HL-60/S4 (cell line): Measurements from ENCODE around the gene CCDC187.

ENCODE experiments used
- in situ Hi-C: fragments of 300-500 bp; cut with MboI; formaldehyde crosslinking; loops from 2 replicates; pipeline ENCODE4 v1.14.3; 2022; ENCODE audit warnings: low sequenced_read_pairs

Gene CCDC187

DNA sequence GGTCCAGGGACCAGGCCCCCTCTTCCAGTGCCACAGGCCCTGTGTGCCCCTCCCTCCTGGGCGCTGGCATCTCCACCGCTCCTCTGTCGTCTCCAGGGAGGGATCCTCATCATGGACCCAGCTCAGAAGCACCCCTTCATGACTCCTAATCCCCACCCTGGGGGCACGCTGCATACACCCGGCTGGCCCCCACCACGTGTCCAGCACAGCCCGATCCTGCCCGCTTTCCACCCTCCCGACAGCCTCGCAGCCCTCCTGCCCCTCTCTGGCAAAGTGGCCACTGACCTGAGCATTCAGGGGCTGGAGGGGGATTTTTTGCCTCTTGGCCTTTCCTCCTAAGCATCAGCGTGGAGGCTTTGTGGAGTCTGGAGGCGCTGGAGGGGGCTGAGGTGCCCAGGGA is 1.4 kb downstream of the CCDC187 start:
- in situ Hi-C loops = no loop called here

DNA sequence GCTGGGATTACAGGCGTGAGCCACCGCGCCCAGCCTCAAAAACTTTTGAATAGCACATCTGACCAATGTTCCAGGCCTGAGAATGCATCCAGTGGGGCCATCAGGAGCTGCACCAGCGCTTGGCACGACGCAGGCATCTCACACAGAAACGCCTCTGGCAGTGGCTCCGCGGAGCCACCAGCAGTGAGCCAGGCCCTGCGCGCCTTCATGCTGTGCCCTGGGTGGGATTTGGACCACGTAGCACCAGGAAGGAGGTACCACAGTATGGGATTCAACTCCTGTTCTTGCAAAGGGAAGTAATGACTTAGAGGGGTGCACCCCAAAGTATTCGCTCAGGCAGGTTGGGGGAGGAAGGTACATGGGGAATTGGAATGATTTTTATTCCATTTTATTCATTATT is 3.0 kb downstream of the CCDC187 start:
- in situ Hi-C loops = no loop called here

DNA sequence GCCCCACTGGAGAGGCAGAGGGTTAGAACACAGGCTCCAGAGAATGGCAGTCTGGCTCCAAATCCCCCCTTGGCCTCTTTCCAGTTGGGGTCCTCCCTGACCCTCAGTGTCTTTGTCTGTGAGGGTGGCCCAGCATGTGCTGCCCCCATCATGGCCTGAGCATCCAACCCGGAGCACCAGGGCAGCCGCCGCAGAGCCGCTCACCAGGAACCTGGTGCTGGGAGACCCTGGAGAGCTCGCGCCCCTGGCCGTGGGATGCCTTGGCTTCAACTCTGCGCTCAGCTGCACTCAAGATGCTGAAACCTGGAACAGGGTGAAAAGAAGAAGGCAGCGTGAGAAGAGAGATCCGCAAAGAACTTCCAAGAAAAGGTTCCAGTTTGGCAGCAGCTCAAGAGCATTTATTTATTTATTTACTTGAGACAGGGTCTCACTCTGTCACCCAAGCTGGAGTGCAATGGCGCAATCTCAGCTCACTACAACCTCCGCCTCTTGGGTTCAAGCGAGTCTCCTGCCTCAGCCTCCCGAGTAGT is 3.8 kb downstream of the CCDC187 start:
- in situ Hi-C loops = no loop called here

DNA sequence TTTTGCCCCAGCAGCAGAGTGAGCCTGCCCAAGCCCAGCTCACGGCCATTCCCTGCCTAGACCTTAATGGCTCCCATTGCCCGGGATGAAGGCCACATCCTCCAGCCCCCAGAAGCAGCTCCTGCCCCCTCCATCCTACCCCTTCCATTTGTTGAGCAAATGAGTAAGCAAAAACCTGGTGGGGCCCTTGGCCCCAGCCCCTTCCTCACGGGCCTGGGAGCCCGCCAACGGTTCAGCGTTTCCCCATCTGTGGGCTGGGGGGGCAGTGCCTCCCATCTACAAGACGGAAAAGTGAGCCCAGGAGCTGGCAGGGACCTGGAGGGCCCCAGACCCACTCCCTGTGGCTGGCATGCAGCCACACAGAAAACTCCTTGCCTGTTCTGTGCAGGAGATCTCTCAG is 4.4 kb downstream of the CCDC187 start:
- in situ Hi-C loops = no loop called here

DNA sequence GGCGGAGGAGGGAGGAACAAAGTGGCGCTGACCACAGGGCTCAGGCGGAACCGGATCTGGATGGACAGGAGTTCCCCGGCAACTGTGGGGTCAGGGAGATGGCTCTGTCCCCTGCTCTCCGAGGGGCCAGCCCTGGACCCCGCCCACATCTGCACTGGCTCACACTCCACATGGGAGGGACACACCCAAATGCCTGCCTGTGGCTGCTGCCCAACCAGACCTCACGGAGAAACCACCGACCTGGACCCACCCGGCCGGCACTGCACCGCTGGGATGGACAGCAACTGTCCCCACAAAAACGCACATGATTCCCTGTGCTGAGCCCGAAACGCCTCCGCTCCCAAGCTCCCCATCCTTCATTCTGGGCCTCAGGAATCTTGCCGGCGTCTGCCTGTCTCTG is 4.8 kb downstream of the CCDC187 start:
- in situ Hi-C loops = no loop called here

DNA sequence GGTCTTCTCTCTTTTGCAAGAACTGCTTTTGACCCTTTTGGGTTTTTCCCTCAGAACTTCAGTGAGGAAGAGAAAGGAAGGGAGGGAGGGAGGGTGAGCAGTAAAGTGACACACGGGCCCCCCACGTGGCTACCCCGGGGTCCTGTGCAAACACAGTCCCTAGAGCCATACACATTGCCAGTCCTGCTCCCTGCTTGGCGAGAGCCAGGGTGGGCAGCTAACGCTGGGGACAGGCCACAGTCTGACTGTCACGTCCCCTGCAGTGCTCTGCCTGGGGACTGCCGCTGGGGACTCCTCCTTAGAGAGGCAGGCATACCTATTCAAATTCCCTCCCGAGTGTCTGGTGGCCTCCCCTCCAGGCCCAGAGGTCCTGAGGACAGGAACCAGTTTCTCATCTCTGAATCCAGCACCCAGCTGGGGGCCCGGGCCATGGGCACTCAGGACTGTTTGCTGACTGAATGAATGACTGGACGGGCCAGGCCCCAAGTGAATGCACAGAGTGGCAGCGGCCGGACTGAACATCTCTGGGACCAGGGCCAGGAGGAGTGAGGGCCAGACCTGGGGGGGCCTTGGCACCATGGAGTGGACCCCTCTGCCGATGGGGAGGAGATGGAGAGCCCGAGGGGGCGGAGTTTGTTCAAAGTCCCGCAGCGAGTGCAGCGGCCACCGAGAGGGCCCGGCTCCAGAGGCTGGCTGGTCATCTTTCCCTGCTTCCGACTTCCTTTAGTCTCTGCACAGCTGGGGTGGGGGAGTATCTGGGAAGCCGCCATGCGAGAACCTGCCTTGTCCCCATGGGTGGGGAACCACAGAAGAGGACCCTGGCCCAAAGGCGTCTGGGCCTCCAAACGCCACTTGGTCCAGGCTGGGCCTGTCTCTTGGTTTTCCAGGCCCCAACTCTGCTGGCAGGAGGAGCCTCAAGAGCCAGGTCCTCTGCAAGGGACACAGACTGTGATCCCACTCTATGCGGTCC is 5.8 kb downstream of the CCDC187 start:
- in situ Hi-C loops = no loop called here

DNA sequence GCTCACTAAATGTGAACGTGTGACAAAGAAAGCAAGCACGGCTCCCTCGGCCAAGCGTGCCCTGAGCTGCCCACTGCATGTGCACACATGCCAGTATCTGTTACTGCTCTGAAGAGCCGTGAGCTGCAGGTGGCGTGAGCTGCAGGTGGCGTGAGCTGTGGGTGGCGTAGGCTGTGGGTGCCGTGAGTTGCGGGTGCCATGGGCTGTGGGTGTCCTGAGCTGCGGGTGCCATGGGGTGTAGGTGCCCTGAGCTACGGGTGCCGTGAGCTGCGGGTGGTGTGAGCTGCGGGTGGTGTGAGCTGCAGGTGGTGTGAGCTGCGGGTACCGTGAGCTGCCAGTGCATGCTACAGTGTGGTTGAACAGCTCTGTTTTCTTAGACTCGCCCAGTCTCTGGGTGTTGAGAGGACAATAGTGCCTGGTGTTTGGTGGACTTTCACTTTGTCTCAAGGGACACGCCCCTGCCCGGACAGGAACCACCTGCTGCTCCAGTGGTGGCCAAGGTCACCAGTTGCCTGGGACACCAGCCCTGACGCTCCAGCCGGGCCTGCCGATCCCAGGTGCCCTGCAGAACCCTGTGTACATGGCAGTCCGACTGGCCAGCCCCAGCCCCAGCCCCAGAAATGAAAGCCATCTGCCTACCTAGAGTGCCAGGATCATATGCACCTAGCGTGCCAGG is 6.7 kb downstream of the CCDC187 start:
- in situ Hi-C loops = no loop called here

DNA sequence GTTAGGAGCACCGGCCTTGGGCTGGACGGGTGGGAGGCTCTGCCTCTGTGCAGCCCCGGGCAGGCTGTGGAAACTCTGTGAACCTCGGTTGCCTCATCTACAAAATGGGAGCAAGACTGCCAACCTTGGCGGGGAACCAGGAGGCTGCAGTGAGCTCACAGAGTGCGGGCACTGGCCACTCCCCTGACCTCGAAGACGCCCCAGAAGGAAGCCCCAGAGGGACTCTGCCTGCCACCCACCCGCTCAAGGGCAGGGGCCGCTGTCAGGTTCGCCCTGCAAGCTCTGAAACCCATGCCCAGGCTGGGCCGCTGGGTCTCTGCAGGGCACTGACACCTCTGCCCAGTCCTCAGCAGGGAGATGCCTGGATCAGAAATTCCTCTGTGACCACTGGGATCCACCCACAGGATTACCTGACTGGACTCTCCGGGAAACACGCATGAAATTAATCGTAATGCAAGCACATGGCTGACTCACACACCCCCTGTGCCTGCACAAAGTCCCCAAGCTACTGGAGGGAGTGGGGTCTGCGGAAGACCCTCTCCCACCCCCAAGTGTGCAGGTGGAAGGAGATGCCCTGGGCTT is 7.4 kb downstream of the CCDC187 start:
- in situ Hi-C loops = no loop called here

DNA sequence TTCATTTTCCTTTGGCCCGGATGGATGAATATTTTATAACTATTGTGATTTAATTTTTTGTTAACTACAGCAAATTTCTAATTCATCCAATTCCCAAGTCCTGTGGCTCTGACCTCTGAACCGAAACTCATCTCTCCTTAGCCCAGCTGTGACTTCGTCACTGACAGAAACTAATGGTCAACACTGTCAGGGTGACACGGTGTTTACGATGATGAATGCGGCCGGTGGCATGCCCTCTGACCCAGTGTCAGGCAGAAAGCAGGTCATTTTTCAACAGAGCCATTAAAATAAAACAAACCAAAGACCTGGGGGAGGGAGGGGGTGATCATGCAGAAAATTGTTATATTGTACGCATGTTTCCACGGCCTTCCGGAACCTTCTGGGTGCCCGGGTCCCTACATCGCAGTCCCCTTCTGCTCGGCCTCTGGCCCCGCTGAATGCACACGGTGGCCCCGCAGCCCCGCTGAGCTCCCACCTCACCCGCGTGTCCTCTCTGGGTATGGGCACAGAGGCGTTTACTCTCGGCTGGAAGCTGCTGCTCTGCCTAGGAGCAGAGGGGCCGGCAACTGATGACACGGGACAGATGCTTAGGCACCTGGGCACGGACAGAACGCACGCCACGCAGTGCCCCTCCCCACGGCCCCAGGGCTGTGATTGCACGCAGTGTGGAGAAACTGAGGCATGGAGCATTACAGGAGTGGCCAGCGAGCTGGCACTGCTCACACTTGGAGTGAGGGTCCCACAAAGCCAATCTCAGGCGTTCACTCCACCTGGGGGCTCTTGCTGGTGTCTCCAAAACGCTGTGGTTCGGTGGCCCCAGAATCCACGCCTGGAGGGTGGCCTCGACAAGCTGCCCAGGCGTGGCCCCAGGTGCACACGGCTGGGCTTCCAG is 8.1 kb downstream of the CCDC187 start:
- in situ Hi-C loops = no loop called here

DNA sequence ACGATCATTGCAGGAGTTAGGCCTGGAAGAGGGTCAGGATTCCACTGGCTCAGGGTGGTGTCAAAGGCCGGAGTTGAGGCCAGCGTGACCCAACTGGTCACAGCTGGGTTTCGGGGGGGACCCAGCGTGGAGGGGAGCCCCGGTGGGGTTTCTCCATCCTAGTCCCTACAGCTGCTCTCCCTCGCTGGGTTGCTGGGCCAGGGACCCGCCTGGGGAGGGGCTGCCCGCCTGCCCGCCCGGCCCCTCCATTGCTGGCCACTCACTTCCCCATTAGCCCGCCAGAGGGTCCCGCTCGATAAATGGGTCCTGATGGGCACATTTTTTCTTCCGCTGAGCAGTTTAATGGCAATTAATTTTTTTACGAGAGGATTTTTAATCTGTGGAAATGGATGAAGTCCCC is 8.8 kb downstream of the CCDC187 start:
- in situ Hi-C loops = no loop called here

DNA sequence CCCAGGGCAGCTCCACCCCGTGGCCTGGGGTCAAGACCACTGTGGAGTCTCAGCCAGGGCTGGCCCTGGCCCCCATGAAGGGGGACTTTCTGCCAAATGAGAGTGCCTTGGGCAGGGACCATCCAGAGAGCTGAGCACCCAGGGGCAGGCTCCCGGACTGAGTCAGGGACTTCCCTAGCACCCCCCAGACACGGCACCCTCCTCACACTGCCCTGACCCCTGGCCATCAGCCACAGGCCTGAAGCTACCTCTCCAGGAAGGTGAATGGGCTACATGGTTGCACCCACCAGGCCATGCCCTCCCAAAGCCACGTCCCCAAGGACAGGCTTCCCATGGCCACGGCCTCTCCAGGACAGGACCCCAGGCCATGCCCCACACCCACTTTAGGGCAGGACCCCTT is 9.5 kb downstream of the CCDC187 start:
- in situ Hi-C loops = no loop called here

DNA sequence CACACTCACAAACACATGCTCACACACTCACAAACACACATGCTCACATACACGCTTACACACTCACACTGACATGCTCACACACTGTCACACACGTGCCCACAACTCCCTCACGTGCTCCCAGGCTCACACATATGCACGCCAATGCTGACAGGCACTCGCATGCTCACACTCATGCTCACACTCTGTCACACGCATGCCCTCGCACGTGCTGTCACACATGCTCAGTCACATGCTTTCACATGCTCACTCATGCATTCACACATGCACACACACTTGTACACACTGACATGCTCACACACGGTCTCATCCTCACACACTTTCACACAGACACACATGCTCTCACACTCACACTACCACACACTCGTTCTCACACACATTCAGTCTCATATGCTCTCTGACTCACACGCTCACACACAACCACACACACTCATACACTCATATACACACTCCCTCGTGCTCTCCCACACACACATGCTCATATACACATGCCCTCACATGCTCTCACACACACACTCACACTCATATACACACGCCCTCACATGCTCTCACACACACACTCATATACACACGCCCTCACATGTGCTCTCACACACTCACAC is 10.3 kb downstream of the CCDC187 start:
- in situ Hi-C loops = no loop called here

DNA sequence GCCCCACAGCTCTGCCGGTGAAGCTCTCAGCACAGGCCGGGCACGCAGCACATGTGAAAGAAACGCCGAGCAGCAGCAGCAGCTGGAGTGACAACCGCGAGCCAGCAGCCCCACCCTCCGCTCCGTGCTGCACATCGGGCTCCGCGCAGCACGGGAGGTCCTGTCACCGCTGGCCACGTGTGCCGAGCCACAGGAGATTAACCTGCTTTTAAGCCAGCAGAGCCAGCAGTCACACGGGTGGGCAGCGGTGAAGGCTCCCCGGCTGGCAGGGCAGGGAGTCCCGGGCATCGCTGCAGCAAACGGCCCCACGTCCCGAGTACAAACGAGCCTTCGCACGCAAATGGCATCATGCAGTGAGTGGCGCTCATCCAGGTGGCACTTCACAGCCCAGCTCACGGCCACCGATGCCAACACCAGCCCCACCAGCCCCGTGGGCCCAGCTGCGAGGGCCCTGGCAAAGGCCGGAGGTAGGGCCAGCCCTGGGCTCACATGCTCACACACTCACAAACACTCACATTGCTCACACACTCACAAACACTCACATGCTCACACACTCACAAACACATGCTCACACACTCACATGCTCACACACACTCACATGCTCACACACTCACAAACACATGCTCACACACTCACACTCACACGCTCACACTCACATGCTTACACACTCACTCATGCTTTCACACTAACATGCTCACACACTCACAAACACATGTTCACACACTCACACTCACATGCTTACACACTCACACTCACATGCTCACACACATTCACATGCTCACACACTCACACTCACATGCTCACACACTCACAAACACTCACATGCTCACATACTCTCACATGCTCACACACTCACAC is 11.1 kb downstream of the CCDC187 start:
- in situ Hi-C loops = no loop called here

DNA sequence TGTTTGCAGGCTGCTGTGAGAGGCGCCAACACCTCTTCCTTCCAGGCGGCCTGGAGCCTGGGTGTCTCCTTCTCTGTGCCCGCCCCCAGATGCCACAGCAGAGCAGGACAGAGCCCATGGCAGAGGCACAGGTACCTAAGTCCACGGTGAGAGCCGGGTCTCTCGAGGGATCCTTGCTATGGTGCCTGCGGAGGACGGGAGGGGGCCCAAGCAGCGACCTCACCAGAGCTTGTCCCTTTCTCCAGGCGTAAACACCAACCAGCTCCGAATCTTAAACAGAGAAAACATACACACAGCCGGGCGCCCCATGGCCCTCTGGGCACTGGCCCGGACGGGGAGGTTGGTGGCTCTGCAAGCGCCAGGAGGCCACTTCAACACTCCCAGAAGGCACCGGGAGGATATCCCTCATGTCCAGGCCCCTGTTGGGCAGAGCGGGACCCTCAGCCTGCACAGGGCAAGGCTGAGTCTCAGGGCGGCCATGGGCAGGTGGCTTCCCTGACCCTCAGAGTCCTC is 11.8 kb downstream of the CCDC187 start:
- in situ Hi-C loops = no loop called here

DNA sequence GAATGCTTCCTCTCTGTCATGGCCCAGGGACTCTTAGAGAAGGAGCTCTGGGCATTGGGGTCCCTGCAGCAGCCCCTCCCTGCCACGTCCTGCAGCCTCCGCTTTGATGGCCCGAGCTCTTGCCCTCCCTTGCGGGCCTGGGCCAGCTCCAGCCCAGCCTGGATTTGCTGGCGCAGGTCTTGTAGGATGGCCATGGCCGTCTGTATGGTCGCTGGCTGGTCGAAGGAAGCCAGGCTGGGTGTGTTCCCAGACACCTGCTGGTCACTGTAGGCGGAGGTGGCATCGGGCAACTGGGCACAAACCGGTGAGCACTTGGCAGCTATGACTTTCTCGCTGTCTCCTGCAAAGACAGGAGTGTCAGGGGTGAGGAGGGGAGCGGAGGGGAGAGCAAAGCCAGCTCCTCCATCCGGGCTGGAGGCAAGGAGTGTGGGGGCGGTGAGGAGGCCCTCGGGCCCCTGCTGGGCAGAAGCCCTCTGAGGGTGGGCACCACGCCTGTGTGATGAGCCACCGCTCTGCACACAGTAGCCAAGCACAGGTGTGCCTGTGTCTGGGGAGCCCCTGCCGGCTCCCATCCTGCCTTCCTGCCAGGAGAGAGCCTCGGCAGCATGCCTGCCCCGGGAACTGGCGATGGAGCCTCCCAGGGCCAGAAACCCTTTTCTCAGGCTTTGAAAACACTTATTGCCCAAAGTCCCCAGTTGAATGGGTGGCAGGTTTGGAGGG is 12.4 kb downstream of the CCDC187 start:
- in situ Hi-C loops = no loop called here

DNA sequence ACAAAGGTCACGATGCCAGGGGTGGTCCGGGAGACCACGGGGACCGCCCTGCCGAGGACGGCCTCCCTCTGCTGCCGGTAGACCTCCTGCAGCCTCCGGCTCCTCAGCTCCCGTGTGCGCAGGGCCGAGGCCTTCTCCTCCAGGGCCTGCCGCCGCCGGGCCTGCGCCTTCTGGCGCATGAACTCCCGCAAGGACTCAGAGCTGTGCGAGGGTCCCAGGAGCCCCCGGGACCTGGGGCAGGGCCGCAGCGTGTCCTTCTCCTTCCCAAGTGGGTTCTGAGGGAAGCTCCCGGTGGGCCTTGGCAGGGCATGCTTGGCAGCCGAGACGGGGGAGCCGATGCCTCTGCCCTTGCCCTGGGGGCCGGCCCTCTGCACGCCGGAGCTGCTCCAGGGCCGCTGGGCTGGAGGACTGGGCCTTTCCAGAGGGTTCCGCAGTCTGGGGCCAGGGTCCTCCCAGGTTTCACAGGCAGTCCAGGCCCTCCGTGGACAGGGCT is 13.3 kb downstream of the CCDC187 start:
- in situ Hi-C loops = no loop called here

DNA sequence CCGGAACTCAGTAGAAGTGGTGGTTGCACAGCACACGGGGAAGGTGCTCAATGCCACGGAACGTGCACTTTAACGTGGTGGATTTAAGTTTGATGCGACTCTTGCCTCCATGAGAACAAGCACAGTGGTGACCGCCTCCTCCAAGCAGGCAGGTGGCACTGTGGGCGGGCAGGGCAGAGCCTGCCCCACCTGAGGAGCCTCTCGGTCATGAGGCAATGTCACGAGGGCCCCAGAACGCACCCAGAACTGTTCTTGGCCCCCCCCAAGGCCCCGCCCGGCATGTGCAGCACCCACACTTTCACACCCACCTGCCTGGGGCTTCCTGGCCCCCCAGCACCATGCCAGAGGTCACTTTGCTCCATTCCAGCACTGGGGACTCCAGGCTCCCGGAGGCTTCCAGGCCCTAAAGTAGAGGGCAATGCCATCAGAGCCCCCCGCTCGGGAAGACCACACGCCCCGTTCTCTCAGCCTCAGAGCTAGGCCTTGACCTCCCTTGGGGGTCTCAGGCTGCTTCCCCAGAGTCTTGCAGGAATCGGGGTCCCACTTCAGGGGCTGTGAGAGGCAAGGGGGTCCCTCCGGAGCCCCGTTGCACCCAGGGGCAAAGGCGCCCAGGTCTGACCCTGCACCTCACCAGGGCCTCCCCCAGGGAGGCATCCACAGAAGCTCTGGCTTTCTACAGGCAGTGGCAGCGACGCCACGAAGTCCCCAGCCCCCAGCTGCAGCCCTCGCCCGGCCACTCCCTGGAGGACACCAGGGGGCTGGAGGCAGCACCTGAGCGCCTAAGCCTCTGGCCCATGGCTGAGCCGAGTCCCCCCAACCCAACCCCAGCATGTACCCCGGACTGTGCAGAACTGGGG is 14.0 kb downstream of the CCDC187 start:
- in situ Hi-C loops = no loop called here
